Renal cortex interstitium (tissue), 11 donors: ENCODE measurements around the gene ZFR2. TPM values are rescaled to one million over a fixed set of nuclear protein-coding genes. Genes with fewer than 3 reads are reported as not detected.

Experiments
- DNase-seq, 11 donors: peaks; one replicate each; pipeline ENCODE4 v3.0.0-alpha.2; 2013; ENCODE audit warnings: low read depth in 9 of 11, low spot score in 4 of 11; ENCODE audit errors: extremely low read depth in 1 of 11
- polyA plus RNA-seq, 3 donors: library from polyadenylated mRNA; unstranded; fragments of 120-200 nt; gene quantifications; one replicate each; pipeline ENCODE4 v1.2.1, GENCODE V29; 2013; ENCODE audit not compliant: insufficient read length in 3 of 3

Gene ZFR2
- polyA plus RNA-seq, 3 donors, result 2.3 to 3.6 (median 3.2) TPM

DNA sequence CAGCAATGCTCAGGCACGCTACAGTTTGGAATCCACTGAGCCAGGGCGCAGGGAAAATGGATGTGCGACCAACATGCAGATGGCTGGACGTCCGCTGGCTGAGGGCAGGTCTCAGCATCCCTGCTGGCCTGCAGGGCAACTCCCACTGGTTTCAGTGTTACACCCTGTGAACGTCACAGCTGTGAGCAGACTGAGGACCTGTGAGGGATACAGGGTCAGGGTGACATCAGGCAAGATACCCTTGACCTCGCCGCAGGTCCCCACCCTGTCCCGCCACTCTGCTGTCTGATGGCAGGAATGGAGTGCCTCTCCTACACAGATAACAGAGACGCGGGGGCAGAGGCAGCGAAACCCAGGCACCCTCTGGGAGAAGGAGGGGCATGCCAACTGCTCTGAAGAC lies 19.1 kb downstream of the ZFR2 start:
- DNase-seq, result no peak

DNA sequence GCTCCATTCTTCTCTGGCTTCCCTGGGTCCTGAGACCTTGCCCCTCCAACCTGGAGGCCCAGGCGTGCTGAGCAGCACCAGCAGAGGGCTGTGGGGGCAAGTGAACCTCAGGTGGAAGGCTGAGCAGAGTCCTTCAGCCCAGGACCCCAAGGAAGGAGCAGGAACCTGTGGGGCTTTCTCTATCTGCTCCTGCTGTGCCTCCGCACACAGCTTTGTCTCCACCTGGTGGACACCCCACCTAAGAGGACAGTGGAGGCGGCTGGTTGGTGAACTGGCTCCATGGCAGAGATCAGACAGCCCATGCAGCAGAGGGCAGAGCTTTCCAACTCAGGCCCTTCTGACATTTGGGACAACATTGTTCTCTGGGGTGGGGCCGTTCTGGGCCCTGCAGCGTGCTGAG lies 19.7 kb downstream of the ZFR2 start:
- no peak for DNase-seq

DNA sequence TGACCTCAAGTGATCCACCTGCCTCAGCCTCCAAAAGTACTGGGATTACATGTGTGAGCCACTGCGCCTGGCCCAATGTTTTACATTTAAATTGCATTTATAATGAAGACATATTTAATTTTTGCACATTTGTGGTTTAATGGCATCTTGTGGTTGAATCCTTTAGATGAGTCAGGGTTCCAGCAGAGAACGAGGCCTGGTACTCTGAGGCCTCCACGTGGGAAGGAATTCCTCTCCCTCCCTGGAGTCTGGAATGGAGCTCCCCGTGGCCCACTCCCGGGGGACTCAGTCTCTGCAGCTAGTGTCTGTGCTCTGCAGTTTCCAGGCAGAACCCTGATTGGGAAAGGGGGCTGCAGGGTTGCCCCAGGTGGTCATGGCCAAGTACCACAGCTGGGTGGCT lies 24.2 kb downstream of the ZFR2 start:
- DNase-seq, result no peak

DNA sequence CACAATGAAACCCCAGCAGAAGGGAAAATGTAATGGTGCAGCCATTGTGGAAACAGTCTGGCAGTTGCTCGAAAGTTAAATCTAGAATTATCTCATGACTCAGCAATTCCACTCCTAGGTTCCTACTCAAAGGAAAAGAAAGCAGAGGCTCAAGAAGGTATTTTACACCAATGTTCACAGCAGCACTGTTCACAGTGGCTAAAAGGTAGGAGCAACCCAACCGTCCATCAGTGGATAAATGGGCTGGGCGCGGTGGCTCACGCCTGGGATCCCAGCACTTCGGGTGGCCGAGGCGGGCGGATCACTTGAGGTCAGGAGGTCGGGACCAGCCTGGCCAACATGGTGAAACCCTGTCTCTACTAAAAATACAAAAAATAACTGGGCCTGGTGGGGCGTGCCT lies 25.9 kb downstream of the ZFR2 start:
- DNase-seq, result no peak

DNA sequence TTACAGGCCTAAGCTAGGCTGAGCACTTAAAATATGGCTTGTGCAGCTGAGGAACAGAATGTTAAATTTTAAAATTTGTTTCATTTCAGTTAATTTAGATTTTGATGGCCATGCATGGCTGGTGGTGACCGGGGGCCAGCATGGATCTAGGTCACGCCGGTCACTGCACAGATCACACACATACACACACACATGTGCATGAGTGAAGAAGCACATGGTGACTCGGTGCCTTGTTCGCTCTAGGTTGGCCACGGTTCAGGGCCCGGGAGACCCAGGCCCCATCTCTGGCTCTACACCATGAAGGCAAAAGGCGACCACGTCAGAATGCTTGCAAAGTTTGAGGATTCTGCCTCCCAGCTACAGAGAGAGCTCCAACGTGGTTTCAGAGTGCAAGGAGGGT lies 28.0 kb downstream of the ZFR2 start:
- DNase-seq, result no peak

DNA sequence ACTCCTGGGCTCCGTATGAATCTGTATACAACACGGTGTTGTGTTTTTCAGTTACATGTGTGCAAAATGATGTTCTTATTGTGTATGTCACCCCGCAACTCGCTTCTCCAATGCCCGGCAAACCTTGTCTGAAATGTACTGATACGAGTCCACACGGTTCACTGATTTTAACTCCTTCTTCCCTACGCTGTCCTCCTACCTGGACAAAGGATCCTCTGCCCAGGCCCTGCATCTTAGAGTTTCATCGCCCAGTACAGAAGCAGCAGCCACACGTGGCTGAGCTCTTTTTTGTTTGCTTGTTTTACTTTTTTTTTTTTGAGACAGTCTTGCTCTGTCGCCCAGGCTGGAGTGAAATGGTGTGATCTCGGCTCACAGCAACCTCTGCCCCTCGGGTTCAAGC lies 28.9 kb downstream of the ZFR2 start:
- no peak for DNase-seq

DNA sequence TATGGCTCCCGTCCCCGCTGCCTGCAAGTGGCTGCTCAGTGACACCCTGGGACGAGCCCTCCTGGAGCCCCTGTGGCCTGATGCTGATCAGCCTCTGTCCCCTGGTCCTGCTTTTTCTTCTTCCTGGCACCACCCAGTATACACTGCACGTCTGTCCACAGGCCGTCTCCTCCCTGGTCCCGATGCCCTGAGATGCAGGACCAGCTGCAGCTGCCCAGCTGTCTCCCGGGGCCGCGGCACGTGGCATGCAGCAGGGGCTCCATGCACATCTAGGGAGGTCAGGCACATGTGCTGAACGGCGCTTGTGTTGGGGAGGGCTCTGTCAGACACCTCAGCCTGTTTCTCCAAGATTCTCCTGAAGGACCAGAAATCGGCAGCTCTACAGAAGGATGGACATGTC lies 30.2 kb downstream of the ZFR2 start:
- no peak for DNase-seq

DNA sequence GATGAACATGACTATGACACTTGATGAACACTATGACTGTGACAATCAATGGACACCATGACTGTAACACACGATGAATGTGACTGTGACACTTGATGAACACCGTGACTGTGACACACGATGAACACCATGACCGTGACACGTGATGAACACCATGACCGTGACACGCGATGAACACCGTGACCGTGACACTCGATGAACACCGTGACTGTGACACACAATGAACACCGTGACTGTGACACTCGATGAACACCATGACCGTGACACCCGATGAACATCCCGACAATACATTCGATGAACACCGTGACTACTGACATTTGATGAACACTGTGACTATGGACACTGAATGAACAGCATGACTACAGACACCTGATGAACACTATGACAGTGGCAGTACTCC lies 30.9 kb downstream of the ZFR2 start:
- DNase-seq, result no peak

DNA sequence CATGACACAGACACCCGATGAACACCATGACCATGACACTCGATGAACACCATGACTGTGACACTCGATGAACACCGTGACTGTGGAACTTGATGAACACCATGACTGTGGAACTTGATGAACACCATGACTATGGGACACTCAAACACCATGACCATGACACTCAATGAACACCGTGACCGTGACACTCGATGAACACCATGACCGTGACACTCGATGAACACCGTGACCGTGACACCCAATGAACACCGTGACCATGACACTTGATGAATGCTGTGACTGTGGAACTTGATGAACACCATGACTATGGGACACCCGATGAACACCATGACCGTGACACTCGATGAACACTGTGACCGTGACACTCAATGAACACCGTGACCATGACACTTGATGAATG lies 31.5 kb downstream of the ZFR2 start:
- no peak for DNase-seq

DNA sequence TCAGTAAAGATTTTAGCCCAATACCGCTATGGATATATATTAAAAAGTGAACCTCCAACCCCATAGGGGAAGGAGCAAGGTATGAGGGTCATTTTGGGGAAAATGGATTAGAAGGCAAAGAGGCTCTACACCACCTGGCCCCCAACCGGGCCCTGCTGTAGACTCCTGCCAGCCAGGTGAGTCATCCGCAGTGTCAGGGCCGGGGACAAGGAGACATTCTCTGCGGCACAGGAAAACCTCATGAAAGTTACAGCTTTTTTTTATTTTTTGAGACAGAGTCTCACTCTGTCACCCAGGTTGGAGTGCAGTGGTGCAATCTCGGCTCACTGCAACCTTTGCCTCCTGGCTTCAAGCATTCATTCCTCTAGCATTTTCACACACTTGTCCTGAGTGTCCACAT lies 32.0 kb downstream of the ZFR2 start:
- no peak for DNase-seq

DNA sequence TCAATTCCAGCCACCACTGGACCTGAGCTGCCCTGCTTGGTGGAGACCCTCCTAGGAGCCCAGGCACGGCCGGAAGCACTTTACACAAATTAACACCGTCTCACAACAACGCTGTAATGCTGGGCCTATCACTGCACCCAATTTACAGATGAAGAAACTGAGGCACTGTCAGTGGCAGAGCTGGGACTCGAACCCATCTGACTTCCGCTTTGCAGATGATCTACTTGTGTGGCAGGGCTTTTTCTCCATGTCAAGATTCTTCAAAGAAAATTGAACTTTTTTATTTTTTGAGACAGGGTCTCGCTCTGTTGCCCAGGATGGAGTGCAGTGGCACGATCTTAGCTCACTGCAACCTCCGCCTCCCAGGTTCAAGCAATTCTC lies 33.8 kb downstream of the ZFR2 start:
- DNase-seq, result no peak

DNA sequence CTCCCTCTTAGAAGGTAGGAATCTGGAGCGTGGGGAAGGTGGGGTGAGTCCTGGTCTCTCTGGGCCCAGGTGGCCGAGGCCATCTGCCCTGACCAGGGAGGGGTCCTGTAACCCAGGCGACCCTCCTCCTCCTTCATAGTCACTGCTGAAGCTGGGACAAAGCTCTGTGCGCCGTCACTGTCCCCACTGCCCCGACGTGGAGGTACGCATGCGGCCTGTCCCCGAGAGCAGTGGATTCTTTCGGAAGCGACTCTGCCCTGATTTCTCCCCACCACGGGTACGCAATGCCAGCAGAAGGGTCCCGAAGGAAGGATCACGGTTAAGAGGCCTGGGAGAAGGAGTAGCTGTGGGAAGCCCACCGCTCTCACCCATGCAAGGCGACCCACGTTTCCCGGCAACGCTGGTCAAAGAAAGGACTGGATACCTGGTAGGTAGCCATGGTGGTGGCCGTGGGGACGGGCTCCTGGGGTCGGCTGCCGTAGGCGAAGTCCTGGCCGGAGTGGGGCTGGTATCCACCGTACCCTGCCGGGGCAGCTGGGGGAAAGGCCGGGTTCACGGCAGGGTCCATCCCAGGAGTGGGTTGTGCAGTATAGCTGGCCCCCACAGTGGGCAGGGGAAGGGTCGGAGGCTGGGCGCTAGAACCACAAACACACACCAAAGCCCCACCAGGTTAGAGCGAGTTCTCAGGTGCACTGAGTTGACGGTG lies 34.3 kb downstream of the ZFR2 start:
- DNase-seq, result no peak

DNA sequence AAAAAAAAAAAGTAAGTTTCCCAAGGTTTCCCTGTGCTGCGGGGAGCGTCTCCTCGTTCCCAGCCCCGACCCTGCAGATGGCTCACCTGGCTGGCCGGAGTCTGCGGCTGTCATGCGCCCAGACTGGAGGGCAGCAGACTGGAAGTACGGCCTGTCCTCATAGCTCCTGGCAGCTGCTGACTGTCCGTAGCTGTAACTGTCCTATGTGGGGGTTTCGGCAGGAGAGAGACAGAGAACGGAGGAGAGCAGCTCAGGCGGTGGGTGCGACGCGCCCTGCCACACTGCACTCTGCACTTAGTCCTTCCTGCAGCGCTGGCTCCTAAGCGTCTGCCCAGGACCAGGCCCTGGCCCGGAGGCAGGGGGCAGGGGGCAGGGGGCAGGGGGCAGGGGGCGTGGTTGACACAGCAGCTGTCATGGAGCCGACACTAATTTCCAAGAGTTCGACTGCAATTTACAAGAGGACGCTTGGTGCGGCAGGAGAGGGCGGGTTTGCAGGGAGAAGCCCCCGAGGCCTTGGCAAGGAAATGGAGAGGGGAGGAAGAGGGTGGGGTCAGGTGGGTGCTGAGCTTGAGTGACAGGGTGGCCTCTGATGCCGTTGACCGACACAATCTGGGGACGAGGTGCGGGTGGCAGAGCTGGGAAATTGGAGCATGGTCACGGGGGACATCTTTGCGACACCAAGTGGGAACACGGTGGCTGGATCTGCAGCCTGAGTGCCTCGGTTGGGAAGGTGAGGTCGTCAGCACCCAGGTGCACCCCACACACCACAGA lies 35.1 kb downstream of the ZFR2 start:
- DNase-seq, result no peak

DNA sequence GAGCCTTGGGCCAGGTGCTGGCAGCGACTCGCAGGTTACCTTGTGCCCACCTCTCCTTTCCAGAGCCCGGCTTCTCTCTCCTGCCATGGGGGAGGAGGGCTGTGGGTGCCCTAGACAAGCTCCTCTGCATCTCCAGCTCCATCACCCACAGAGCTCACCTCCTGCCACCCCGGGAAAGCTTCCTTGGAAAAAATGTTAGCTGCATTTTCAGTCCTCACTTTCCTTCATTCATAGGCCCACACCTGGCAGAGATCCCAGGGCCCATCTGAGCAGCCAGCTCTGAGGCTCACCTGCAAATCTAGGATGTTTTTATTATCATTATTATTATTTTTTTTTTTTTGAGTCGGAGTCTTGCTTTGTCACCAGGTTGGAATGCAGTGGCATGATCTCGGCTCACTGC lies 36.8 kb downstream of the ZFR2 start:
- no peak for DNase-seq

DNA sequence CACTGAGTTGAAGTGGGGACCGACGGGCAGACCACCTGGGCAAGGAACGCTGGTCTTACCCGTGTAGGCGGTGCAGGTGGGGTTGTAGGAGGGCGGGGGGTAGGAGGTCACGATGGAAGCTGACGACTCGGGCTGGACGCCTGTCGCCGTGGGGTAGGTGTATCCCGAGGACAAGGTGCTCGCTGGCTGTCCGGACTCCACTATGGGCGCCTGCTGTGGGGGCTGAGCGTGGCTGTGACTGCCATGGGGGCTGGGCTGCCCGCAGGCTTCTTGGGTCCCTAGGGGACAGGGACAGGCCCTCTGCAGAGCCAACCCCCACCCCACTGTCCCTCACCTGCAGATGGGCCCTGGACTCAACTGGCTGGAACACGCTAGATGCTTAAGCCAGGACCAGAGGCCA lies 37.2 kb downstream of the ZFR2 start:
- DNase-seq, result no peak

DNA sequence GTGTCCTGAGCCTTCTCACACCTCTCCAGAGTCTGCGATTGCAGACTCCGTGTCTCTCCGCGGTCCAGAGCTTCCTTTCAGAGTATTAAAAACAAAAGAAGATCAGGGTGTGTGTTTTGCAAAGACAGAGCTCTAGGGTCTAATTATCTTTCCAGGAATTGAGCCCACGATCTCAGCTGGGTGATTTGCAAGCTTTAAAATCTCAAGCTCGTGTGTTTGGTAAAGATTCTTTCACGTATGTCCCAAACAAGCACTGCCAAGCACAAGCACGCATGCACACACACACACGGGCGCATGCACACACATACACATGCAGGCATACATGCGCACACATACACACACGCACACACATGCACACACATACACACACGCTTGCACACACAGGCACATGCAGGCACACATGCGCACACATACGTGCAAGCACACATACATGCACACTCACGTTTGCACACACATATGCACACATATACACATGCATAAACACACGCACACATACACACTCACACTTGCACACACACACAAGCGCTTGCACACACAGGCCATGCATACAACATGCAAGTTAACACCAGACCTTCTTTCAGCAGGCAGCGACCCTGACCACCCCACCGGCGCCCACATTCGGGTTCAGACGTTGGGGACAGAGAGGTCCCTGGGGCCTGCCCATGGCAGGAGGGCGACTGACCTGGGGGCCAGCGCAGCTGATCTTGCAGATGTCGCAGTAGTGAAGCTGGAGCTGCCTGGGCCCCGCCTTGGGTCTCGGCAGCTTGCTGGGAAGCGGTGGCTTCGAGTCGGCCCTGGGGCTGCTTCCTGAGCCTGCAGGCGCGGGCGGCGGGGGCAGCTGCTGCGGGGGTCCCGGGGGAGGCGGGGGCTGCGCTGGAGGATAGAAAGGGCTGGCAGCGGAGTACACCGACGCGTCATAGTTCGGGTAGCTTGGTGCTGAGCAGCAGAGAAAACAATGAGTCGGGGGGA lies 37.9 kb downstream of the ZFR2 start:
- DNase-seq, result no peak

DNA sequence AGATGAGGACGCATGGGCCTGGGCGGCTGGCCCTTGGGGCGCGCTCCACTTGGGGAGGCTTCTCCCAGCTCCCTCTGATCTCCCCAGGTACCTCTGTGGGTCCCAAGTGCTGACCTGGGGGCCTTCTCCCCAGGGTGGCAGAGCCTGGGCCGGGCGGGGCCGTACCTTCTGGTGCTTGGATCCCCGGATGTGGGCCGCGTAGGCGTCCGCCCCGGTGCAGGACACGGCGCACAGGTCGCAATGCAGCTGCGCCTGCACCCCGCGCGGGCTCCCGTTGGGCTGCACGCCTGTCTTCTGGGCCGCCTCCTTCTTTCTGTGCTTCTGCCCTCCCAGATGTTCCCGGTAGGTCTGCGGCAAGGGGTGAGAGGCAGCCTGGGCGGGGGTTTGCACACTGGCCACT lies 41.5 kb downstream of the ZFR2 start:
- DNase-seq, result no peak

DNA sequence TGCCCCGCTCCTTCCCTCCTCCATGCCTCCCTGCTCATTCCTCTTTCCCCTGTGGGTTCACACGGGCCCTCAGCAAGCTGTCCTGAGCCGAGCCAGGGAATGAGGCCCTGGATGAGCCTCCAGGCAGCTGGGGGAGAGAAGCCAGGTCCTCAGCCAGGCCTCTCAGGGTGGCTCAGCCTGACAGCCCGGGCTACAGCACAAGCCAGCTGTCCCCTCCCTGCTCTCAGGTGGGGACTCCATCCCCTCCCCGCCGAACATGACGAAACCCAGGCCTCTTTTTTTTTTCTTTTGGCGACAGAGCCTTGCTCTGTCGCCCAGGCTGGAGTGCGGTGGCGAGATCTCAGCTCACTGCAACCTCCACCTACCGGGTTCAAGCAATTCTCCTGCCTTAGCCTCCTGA lies 42.7 kb downstream of the ZFR2 start:
- DNase-seq, result no peak

DNA sequence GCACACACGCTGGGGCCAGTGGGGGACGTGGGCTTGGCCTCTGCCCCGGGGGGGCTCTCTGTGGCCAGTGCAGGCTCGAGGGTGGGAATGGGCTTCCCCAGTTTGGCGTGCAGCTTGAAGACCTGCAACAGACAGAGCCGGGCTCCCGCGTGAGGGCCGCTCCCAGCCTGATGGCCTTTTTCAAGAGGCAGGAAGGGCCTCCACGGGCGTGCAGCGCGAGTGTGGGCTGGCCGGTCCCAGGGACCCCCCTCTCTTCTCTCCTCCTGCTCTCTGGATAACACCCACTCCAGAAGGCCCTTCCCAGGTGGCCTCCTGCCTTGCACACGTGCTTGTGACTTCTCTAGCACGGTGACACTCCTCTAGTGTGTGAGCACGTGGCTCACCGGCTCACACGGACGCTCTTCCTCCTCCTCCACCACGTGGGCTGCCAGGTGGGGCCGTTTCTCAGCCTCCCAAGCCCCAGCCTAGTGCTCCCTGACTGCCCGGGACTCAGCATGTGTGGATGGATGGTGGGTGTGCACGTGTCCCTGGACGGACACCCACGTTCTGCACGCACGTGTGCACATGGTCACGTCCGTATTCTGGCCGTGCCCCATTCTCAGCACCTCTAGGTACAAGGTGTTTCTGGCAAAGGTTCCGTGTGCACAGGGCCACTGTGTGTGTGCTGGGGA lies 43.4 kb downstream of the ZFR2 start:
- no peak for DNase-seq
